K562 (cell line): ENCODE data around the gene EYA2. TPM values are rescaled to one million over a fixed set of nuclear protein-coding genes. Genes with fewer than 3 reads are reported as not detected.

Experiments used
- ATAC-seq: fragments of 200-7000 bp; cut with Tn5 transposase; 3 replicates; pipeline ENCODE4 v1.9.1; 2020; ENCODE audit warnings: moderate library complexity
- BruUV-seq: library from RNA; stranded (reverse); fragments of 400-500 nt; replicated peaks from 2 replicates; lab custom pipeline; 2021; lab: Mats Ljungman, UMichigan
- CTCF ChIA-PET: fragments of 300-600 bp; formaldehyde crosslinking; extraction: SDS; loops from one replicate; lab custom pipeline; 2021; ENCODE audit warnings: low intra/inter-chr PET ratio; lab: Yijun Ruan, JAX
- POLR2A ChIA-PET: fragments of 300-600, 350-650 bp; sonication (Branson Sonifier 250); formaldehyde crosslinking; extraction: SDS; loops from one replicate; lab custom pipeline; 2021; ENCODE audit warnings: antibody characterized with exemption, inconsistent platforms; lab: Yijun Ruan, JAX
- DNase-seq, 4 experiments: peaks; one replicate each; pipeline versions ENCODE4 v3.0.0 to v3.0.0-alpha.2; 2011 to 2018; ENCODE audit warnings: low spot score in 3 of 4, mixed read lengths in 3 of 4; ENCODE audit errors: extremely low read depth in 1 of 4
- FAIRE-seq: peaks from 2 replicates; lab custom pipeline; 2011; peaks lifted over from hg19 to GRCh38; lab: Jason Lieb, UNC
- H2AFZ ChIP-seq: 2 replicates; pipeline ENCODE4 v1.6.0; 2011; ENCODE audit warnings: low read depth, low read length, control low read depth, inconsistent platforms
- H3K27ac ChIP-seq: fragments of 200-600 bp; 3 replicates; pipeline ENCODE4 v1.8.0; 2011; ENCODE audit warnings: low read depth, mild to moderate bottlenecking, control low read depth, inconsistent platforms, low read length, moderate library complexity, mixed read lengths; ENCODE audit errors: extremely low read depth
- H3K27me3 ChIP-seq, 2 experiments: fragments of 300-600 bp in 1 of 2; 2 replicates in 1 of 2; 3 replicates in 1 of 2; pipeline versions ENCODE4 v1.6.0 to v1.8.0; 2011; ENCODE audit warnings: inconsistent platforms in 2 of 2, low read length in 2 of 2, mild to moderate bottlenecking in 1 of 2, mixed read lengths in 1 of 2, moderate library complexity in 1 of 2; ENCODE audit not compliant: control insufficient read depth in 2 of 2, insufficient read depth in 2 of 2
- H3K36me3 ChIP-seq: fragments of 300-600 bp; 3 replicates; pipeline ENCODE4 v1.8.0; 2011; ENCODE audit warnings: mild to moderate bottlenecking, low read length, inconsistent platforms; ENCODE audit not compliant: control insufficient read depth, insufficient read depth
- H3K4me1 ChIP-seq, 2 experiments: fragments of 200-600 bp in 1 of 2; replicated peaks in 1 of 2; 2 replicates in 1 of 2; 3 replicates in 1 of 2; pipeline versions ENCODE4 v1.5.1 to v1.8.0; 2011; ENCODE audit warnings: inconsistent platforms in 2 of 2, low read length in 2 of 2, mild to moderate bottlenecking in 1 of 2, mixed read lengths in 1 of 2, moderate library complexity in 1 of 2; ENCODE audit not compliant: control insufficient read depth in 2 of 2, insufficient read depth in 2 of 2
- H3K4me2 ChIP-seq: 2 replicates; pipeline ENCODE4 v1.6.1; 2011; ENCODE audit warnings: low read length, control low read depth, inconsistent platforms, mixed read lengths; ENCODE audit not compliant: insufficient read depth
- H3K4me3 ChIP-seq: fragments of 200-600 bp; sonication (generic), shearing (Covaris generic); 2 replicates; pipeline ENCODE4 v1.5.1; 2016; ENCODE audit warnings: control low read depth, inconsistent platforms
- H3K79me2 ChIP-seq: fragments of 200-600 bp; 3 replicates; pipeline ENCODE4 v1.8.0; 2011; ENCODE audit warnings: low read length, inconsistent platforms; ENCODE audit not compliant: control insufficient read depth, insufficient read depth
- H3K9ac ChIP-seq, 2 experiments: 2 replicates each; pipeline versions ENCODE4 v1.6.0 to v1.6.1; 2011; ENCODE audit warnings: low read depth in 2 of 2, low read length in 2 of 2, control low read depth in 1 of 2, inconsistent platforms in 1 of 2, mild to moderate bottlenecking in 1 of 2, mixed read lengths in 1 of 2; ENCODE audit not compliant: insufficient read depth in 1 of 2
- H3K9me1 ChIP-seq: one replicate; pipeline ENCODE4 v1.6.0; 2011; ENCODE audit warnings: inconsistent platforms, mild to moderate bottlenecking, low read length, moderate library complexity; ENCODE audit not compliant: control insufficient read depth, insufficient read depth
- H3K9me3 ChIP-seq: replicated peaks from 2 replicates; pipeline ENCODE4 v1.5.1; 2011; ENCODE audit warnings: low read depth, low read length, inconsistent platforms; ENCODE audit not compliant: control insufficient read depth, insufficient read depth
- H4K20me1 ChIP-seq: replicated peaks from 2 replicates; pipeline ENCODE4 v1.6.1; 2011; ENCODE audit warnings: low read length, inconsistent platforms, mixed read lengths; ENCODE audit not compliant: control insufficient read depth, insufficient read depth
- CBFA2T3 ChIP-seq: fragments of 450-650 bp; IDR thresholded peaks from 2 replicates; pipeline ENCODE4 v1.6.1; 2017
- DPF2 ChIP-seq: fragments of 450-650 bp; IDR thresholded peaks from 2 replicates; pipeline ENCODE4 v1.6.1; 2016
- IRF9 ChIP-seq: fragments of 450-650 bp; IDR thresholded peaks from 2 replicates; pipeline ENCODE4 v1.6.1; 2016; ENCODE audit warnings: missing biosample characterization, missing genetic modification characterization
- NR2C1 ChIP-seq, 2 experiments: fragments of 450-650 bp; IDR thresholded peaks; 2 replicates each; pipeline ENCODE4 v1.6.1; 2017; ENCODE audit warnings: mild to moderate bottlenecking in 2 of 2, antibody characterized with exemption in 1 of 2, inconsistent platforms in 1 of 2, missing compliant biosample characterization in 1 of 2, missing genetic modification characterization in 1 of 2
- TAF1 ChIP-seq: IDR thresholded peaks from 2 replicates; pipeline ENCODE4 v1.6.1; 2011; ENCODE audit warnings: mild to moderate bottlenecking, low read length, moderate library complexity; ENCODE audit not compliant: insufficient read depth, control insufficient read depth, severe bottlenecking; ENCODE audit errors: extremely low read depth
- THRAP3 ChIP-seq: fragments of 450-650 bp; IDR thresholded peaks from 2 replicates; pipeline ENCODE4 v1.6.1; 2016; ENCODE audit warnings: mild to moderate bottlenecking, inconsistent platforms, borderline replicate concordance
- U2AF1 ChIP-seq: fragments of 200-400 bp; formaldehyde crosslinking; optimal IDR thresholded peaks from 2 replicates; pipeline ENCODE3; 2017; ENCODE audit warnings: mild to moderate bottlenecking, low read depth, low read length, moderate library complexity
- WGBS: fragments of 100-300 bp; shearing (Covaris generic); methylation state at CpG from one replicate; pipeline ENCODE4 v1.1.6; 2016; ENCODE audit warnings: low coverage, mixed read lengths; ENCODE audit not compliant: insufficient coverage; ENCODE audit errors: missing lambda C conversion rate; 5-methylcytosine and 5-hydroxymethylcytosine counted together
- in situ Hi-C: fragments of 300-500 bp; cut with MboI; formaldehyde crosslinking; loops from 4 replicates; pipeline ENCODE4 v1.15.0; 2018; ENCODE audit warnings: inconsistent platforms, mixed read lengths
- intact Hi-C: fragments of 100-400 bp; cut with micrococcal nuclease; formaldehyde crosslinking; loops from 2 replicates; pipeline ENCODE4 v1.14.2; 2022
- polyA plus RNA-seq, 8 experiments: library from polyadenylated mRNA; depleted of rRNA in 4 of 8; stranded (reverse) in 5 of 8; unstranded in 3 of 8; fragments of >200 nt; fragmentation: Nextera tagmentation in 2 of 8; fragmentation: Illumina TruSeq in 1 of 8; extraction: Ambion mirVana in 2 of 8; extraction: Trizol in 1 of 8; gene quantifications; 2 replicates each; pipeline versions ENCODE4 v1.2.1 to v1.2.3, GENCODE V29; 2011 to 2014; ENCODE audit warnings: inconsistent platforms in 1 of 8, missing spikeins in 1 of 8
- total RNA-seq, 7 experiments: library from RNA; depleted of rRNA in 6 of 7; stranded (reverse); fragments of >200 nt in 6 of 7; fragmentation: Illumina TruSeq in 2 of 7; extraction: Trizol in 2 of 7; gene quantifications; 2 replicates each; pipeline versions ENCODE4 v1.2.1 to v1.2.3, GENCODE V29; 2011 to 2021; ENCODE audit warnings: low replicate concordance in 1 of 7

The EYA2 gene
- total and polyA plus RNA-seq, 9 of the 15 experiments (the other 6 are each of a cell fraction or from before 2014, with no cell fraction given) = 0.03 TPM; not detected in 8

- no peaks in the 10 kb centered on the region for H3K9me3 ChIP-seq
- no peak overlapping the region for H2AFZ ChIP-seq
- WGBS = 0% methylated on average over 10 of the region's 10 CpGs
- H3K9me1 ChIP-seq = no peaks in the 10 kb centered on the region
- no peak for TF ChIP-seq NR2C1 (IDR thresholded peaks at IDR 0.05)
- no peak for TF ChIP-seq NR2C1 (tag; IDR thresholded peaks at IDR 0.05)
- TF ChIP-seq IRF9 = no peak
- no peak for TF ChIP-seq THRAP3
- TF ChIP-seq DPF2 = no peak
- no peak for TF ChIP-seq TAF1
- TF ChIP-seq CBFA2T3 = no peak
- TF ChIP-seq U2AF1 = no peak
- intact Hi-C loops = no loop called here
- H3K4me3 ChIP-seq = no peak overlapping the region
- H3K36me3 ChIP-seq = no peaks in the 10 kb centered on the region
- H3K27me3 ChIP-seq = peaks cover 19 to 24% of the 10 kb centered on the region in 2 experiments
- H3K4me2 ChIP-seq = no peak overlapping the region
- no peaks in the 10 kb centered on the region for H3K79me2 ChIP-seq
- no peak overlapping the region for H3K27ac ChIP-seq
- ATAC-seq (no peak), DNase-seq (no peak), FAIRE-seq (no peak)
- in situ Hi-C loops = no loop called here
- ChIA-PET CTCF (no interaction called here), POLR2A (interaction anchor here (0.7 to 0.8 kb wide), 2 partner anchors 20 to 626 kb away, joined by 3 to 4 read pairs; no protein-coding TSS in a partner anchor)
- H3K9ac ChIP-seq = no peak overlapping the region
- no peaks in the 10 kb centered on the region for H3K4me1 ChIP-seq
- H4K20me1 ChIP-seq = no peaks in the 10 kb centered on the region
- no TSS peak for BruUV-seq
Observed at GRCh38 chr20:46951840-46952497, 57.3 kb downstream of the EYA2 start.
